ENCODE measurements around the gene BARD1. TPM values are rescaled to one million over a fixed set of nuclear protein-coding genes. Genes with fewer than 3 reads are reported as not detected.

Gene BARD1
- 8.6 TPM for polyA plus RNA-seq
- long read RNA-seq, donor 1: 0 reads
- long read RNA-seq, donor 2: 0 reads
- long read RNA-seq, donor 3: 0 reads
- long read RNA-seq, donor 4: 0 reads
- long read RNA-seq, donor 5, full-length matches to known transcripts: 1 of 1 reads
- long read RNA-seq, donor 5, partial matches to known transcripts: 0 of 1 reads
- long read RNA-seq, donor 5, other reads (novel, unspliced or antisense): 0 of 1 reads
- long read RNA-seq, donor 6: 0 reads
- long read RNA-seq, donor 7: 0 reads
- long read RNA-seq, donor 8, partial matches to known transcripts: 0 of 1 reads
- long read RNA-seq, donor 8, other reads (novel, unspliced or antisense): 0 of 1 reads
- long read RNA-seq, donor 9, full-length matches to known transcripts: 1 of 1 reads
- long read RNA-seq, donor 9, partial matches to known transcripts: 0 of 1 reads
- long read RNA-seq, donor 9, other reads (novel, unspliced or antisense): 0 of 1 reads
- long read RNA-seq, donor 10, full-length matches to known transcripts: 2 of 2 reads
- long read RNA-seq, donor 10, partial matches to known transcripts: 0 of 2 reads
- long read RNA-seq, donor 10, other reads (novel, unspliced or antisense): 0 of 2 reads
- long read RNA-seq, donor 11, partial matches to known transcripts: 0 of 1 reads
- long read RNA-seq, donor 11, other reads (novel, unspliced or antisense): 0 of 1 reads

GRCh38 chr2:214808981-214809750 lies at the start of gene BARD1:
Gene BARD1, minus strand, starts transcription at chr2:214809683. Its CDS starts 114 bp downstream, at chr2:214809569.
- DNase-seq: peak in 1 of 2 donors; percentile 27
- Histone ChIP-seq H3K27me3 (ENCODE audit: control insufficient read depth, insufficient read depth, low read length) (no peaks in the 10 kb centered on the region), H3K4me3 (ENCODE audit: low read length) (peak within 1 kb of the TSS; percentile 91), H3K9me3 (ENCODE audit: control insufficient read depth, low read depth, low read length) (no peaks in the 10 kb centered on the region), H3K4me1 (ENCODE audit: control insufficient read depth, insufficient read depth, low read length) (no peaks in the 10 kb centered on the region), H3K27ac (ENCODE audit: low read length) (peak within 1 kb of the TSS; percentile 98), H3K36me3 (ENCODE audit: control insufficient read depth, insufficient read depth, low read length) (no peaks in the 10 kb centered on the region)
- WGBS (ENCODE audit: insufficient coverage, low lambda C conversion rate): no CpG with 5 or more reads among the region's 76 CpGs

GRCh38 chr2:214856137-214856536 lies 46.7 kb upstream of the BARD1 start:
- Histone ChIP-seq H3K27ac (ENCODE audit: low read length) (no peak overlapping the region), H3K4me1 (ENCODE audit: control insufficient read depth, insufficient read depth, low read length) (no peaks in the 10 kb centered on the region), H3K4me3 (ENCODE audit: low read length) (no peak overlapping the region), H3K27me3 (ENCODE audit: control insufficient read depth, insufficient read depth, low read length) (no peaks in the 10 kb centered on the region), H3K9me3 (ENCODE audit: control insufficient read depth, low read depth, low read length) (no peaks in the 10 kb centered on the region), H3K36me3 (ENCODE audit: control insufficient read depth, insufficient read depth, low read length) (no peaks in the 10 kb centered on the region)
- DNase-seq: no peak
- no CpG with 5 or more reads among the region's 3 CpGs for WGBS (ENCODE audit: insufficient coverage, low lambda C conversion rate)

- Histone ChIP-seq H3K4me1 (ENCODE audit: control insufficient read depth, insufficient read depth, low read length) (no peaks in the 10 kb centered on the region), H3K36me3 (ENCODE audit: control insufficient read depth, insufficient read depth, low read length) (no peaks in the 10 kb centered on the region), H3K27ac (ENCODE audit: low read length) (no peak overlapping the region), H3K4me3 (ENCODE audit: low read length) (no peak overlapping the region), H3K27me3 (ENCODE audit: control insufficient read depth, insufficient read depth, low read length) (no peaks in the 10 kb centered on the region), H3K9me3 (ENCODE audit: control insufficient read depth, low read depth, low read length) (no peaks in the 10 kb centered on the region)
- no CpG with 5 or more reads among the region's 2 CpGs for WGBS (ENCODE audit: insufficient coverage, low lambda C conversion rate)
- peak in 1 of 2 donors; percentile 49 for DNase-seq
These were observed 44.4 kb upstream of the BARD1 start for GRCh38 chr2:214853906-214854305.

- Histone ChIP-seq H3K36me3 (ENCODE audit: control insufficient read depth, insufficient read depth, low read length) (no peaks in the 10 kb centered on the region), H3K27me3 (ENCODE audit: control insufficient read depth, insufficient read depth, low read length) (no peaks in the 10 kb centered on the region), H3K27ac (ENCODE audit: low read length) (no peak overlapping the region), H3K4me1 (ENCODE audit: control insufficient read depth, insufficient read depth, low read length) (no peaks in the 10 kb centered on the region), H3K9me3 (ENCODE audit: control insufficient read depth, low read depth, low read length) (no peaks in the 10 kb centered on the region), H3K4me3 (ENCODE audit: low read length) (no peak overlapping the region)
- no peak for DNase-seq
- 88% methylated on average over 1 of the region's 2 CpGs for WGBS (ENCODE audit: insufficient coverage, low lambda C conversion rate)
These were observed 34.3 kb upstream of the BARD1 start for GRCh38 chr2:214843823-214844222.

- WGBS (ENCODE audit: insufficient coverage, low lambda C conversion rate): no CpG with 5 or more reads among the region's 2 CpGs
- Histone ChIP-seq H3K36me3 (ENCODE audit: control insufficient read depth, insufficient read depth, low read length) (no peaks in the 10 kb centered on the region), H3K4me3 (ENCODE audit: low read length) (no peak overlapping the region), H3K9me3 (ENCODE audit: control insufficient read depth, low read depth, low read length) (no peaks in the 10 kb centered on the region), H3K4me1 (ENCODE audit: control insufficient read depth, insufficient read depth, low read length) (no peaks in the 10 kb centered on the region), H3K27me3 (ENCODE audit: control insufficient read depth, insufficient read depth, low read length) (no peaks in the 10 kb centered on the region), H3K27ac (ENCODE audit: low read length) (no peak overlapping the region)
- DNase-seq: no peak
These were observed 30.0 kb upstream of the BARD1 start for GRCh38 chr2:214839464-214839863.

- Histone ChIP-seq H3K9me3 (ENCODE audit: control insufficient read depth, low read depth, low read length) (no peaks in the 10 kb centered on the region), H3K27ac (ENCODE audit: low read length) (no peak overlapping the region), H3K27me3 (ENCODE audit: control insufficient read depth, insufficient read depth, low read length) (no peaks in the 10 kb centered on the region), H3K36me3 (ENCODE audit: control insufficient read depth, insufficient read depth, low read length) (no peaks in the 10 kb centered on the region), H3K4me1 (ENCODE audit: control insufficient read depth, insufficient read depth, low read length) (no peaks in the 10 kb centered on the region), H3K4me3 (ENCODE audit: low read length) (no peak overlapping the region)
- DNase-seq: no peak
These were observed 28.0 kb upstream of the BARD1 start for GRCh38 chr2:214837466-214837865.

- DNase-seq: no peak
- Histone ChIP-seq H3K4me3 (ENCODE audit: low read length) (no peak overlapping the region), H3K36me3 (ENCODE audit: control insufficient read depth, insufficient read depth, low read length) (no peaks in the 10 kb centered on the region), H3K4me1 (ENCODE audit: control insufficient read depth, insufficient read depth, low read length) (no peaks in the 10 kb centered on the region), H3K27ac (ENCODE audit: low read length) (no peak overlapping the region), H3K9me3 (ENCODE audit: control insufficient read depth, low read depth, low read length) (no peaks in the 10 kb centered on the region), H3K27me3 (ENCODE audit: control insufficient read depth, insufficient read depth, low read length) (no peaks in the 10 kb centered on the region)
These were observed 27.1 kb upstream of the BARD1 start for GRCh38 chr2:214836568-214836967.

GRCh38 chr2:214830794-214831346 lies 21.4 kb upstream of the BARD1 start:
- Histone ChIP-seq H3K27me3 (ENCODE audit: control insufficient read depth, insufficient read depth, low read length) (no peaks in the 10 kb centered on the region), H3K27ac (ENCODE audit: low read length) (no peak overlapping the region), H3K4me1 (ENCODE audit: control insufficient read depth, insufficient read depth, low read length) (no peaks in the 10 kb centered on the region), H3K4me3 (ENCODE audit: low read length) (no peak overlapping the region), H3K9me3 (ENCODE audit: control insufficient read depth, low read depth, low read length) (no peaks in the 10 kb centered on the region), H3K36me3 (ENCODE audit: control insufficient read depth, insufficient read depth, low read length) (no peaks in the 10 kb centered on the region)
- no peak for DNase-seq
- 89% methylated on average over 1 of the region's 5 CpGs for WGBS (ENCODE audit: insufficient coverage, low lambda C conversion rate)

- Histone ChIP-seq H3K36me3 (ENCODE audit: control insufficient read depth, insufficient read depth, low read length) (no peaks in the 10 kb centered on the region), H3K9me3 (ENCODE audit: control insufficient read depth, low read depth, low read length) (no peaks in the 10 kb centered on the region), H3K27me3 (ENCODE audit: control insufficient read depth, insufficient read depth, low read length) (no peaks in the 10 kb centered on the region), H3K4me3 (ENCODE audit: low read length) (no peak overlapping the region), H3K4me1 (ENCODE audit: control insufficient read depth, insufficient read depth, low read length) (no peaks in the 10 kb centered on the region), H3K27ac (ENCODE audit: low read length) (no peak overlapping the region)
- 14% methylated on average over 1 of the region's 1 CpG for WGBS (ENCODE audit: insufficient coverage, low lambda C conversion rate)
- no peak for DNase-seq
These were observed 6.6 kb upstream of the BARD1 start for GRCh38 chr2:214816008-214816533.

- 0% methylated on average over 1 of the region's 14 CpGs for whole genome bisulfite sequencing (ENCODE audit: insufficient coverage, low lambda C conversion rate)
- no peaks in the 10 kb centered on the region for H3K9me3 ChIP-seq (ENCODE audit: control insufficient read depth, low read depth, low read length)
- peak; percentile 9 to 62 for DNase-seq
- H3K27ac ChIP-seq (ENCODE audit: low read length): peak overlapping the region; percentile 95
- H3K4me1 ChIP-seq (ENCODE audit: control insufficient read depth, insufficient read depth, low read length): no peaks in the 10 kb centered on the region
- H3K4me3 ChIP-seq (ENCODE audit: low read length): peak overlapping the region; percentile 65
- H3K27me3 ChIP-seq (ENCODE audit: control insufficient read depth, insufficient read depth, low read length): no peaks in the 10 kb centered on the region
- no peaks in the 10 kb centered on the region for H3K36me3 ChIP-seq (ENCODE audit: control insufficient read depth, insufficient read depth, low read length)
These were observed 1.2 kb upstream of the BARD1 start for GRCh38 chr2:214810671-214811070.
